SKM-1 treated with dmso at 0.1 percent for 144 hours (cell line): Measurements from ENCODE around the gene TMEM181.
"Not testable (repeated sequence)": the region's sequence is repeated elsewhere in the genome, so short reads cannot be mapped to it uniquely, and the experiment has no call there.

ENCODE experiments used
- DNase-seq: peaks from one replicate; lab custom pipeline; 2025; ENCODE audit not compliant: unreplicated experiment; lab: John Stamatoyannopoulos, UW

The TMEM181 gene

GRCh38 chr6:158620963-158621693 is 61.2 kb downstream of the TMEM181 start:
- no peak for DNase-seq

- DNase-seq = no peak
Measured at GRCh38 chr6:158621694-158622544, 62.0 kb downstream of the TMEM181 start.

GRCh38 chr6:158622545-158623190 is 62.8 kb downstream of the TMEM181 start:
- DNase-seq = no peak

- no peak for DNase-seq
Measured at GRCh38 chr6:158624684-158625682, 65.1 kb downstream of the TMEM181 start.

- DNase-seq = no peak
Measured at GRCh38 chr6:158625881-158626305, 66.0 kb downstream of the TMEM181 start.

GRCh38 chr6:158626360-158627167 is 66.7 kb downstream of the TMEM181 start:
- DNase-seq = no peak

GRCh38 chr6:158627168-158627939 is 67.5 kb downstream of the TMEM181 start:
- no peak for DNase-seq

GRCh38 chr6:158627940-158628211 is 68.0 kb downstream of the TMEM181 start:
- no peak for DNase-seq

- no peak for DNase-seq
Measured at GRCh38 chr6:158628542-158628941, 68.7 kb downstream of the TMEM181 start.

GRCh38 chr6:158629367-158630221 is 69.7 kb downstream of the TMEM181 start:
- no peak for DNase-seq

- no peak for DNase-seq
Measured at GRCh38 chr6:158630938-158631616, 71.2 kb downstream of the TMEM181 start.

GRCh38 chr6:158631678-158632537 is 72.0 kb downstream of the TMEM181 start:
- no peak for DNase-seq

- DNase-seq = not testable (repeated sequence)
Measured at GRCh38 chr6:158632538-158633119, 72.7 kb downstream of the TMEM181 start.

- DNase-seq = no peak
Measured at GRCh38 chr6:158633127-158633526, 73.2 kb downstream of the TMEM181 start.

- DNase-seq = no peak
Measured at GRCh38 chr6:158634695-158635426, 75.0 kb downstream of the TMEM181 start.
